ENCODE data around the gene SP1.

Gene SP1

GRCh38 chr12:53423597-53423996, 43.6 kb downstream of the SP1 start, which contains the start of gene AMHR2:
Gene AMHR2, plus strand, starts transcription at chr12:53423855. Its CDS starts 80 bp downstream, at chr12:53423935.
- TF ChIP-seq ZBTB21 (tag by site-specific recombination; IDR thresholded peaks at IDR 0.05): no peak
- peak; percentile 56 for TF ChIP-seq GLIS1 (tag by site-specific recombination; IDR thresholded peaks at IDR 0.05)
- TF ChIP-seq EGR2 (tag by site-specific recombination; IDR thresholded peaks at IDR 0.05; ENCODE audit: low read depth): 0 out of 2 replicates have a peak, but pooled peaks have one; percentile 31
- no peak for TF ChIP-seq ZBTB48 (tag by site-specific recombination; IDR thresholded peaks at IDR 0.05)
- TF ChIP-seq TCF7L2 (IDR thresholded peaks at IDR 0.05; ENCODE audit: borderline replicate concordance, low read depth, low read length): no peak
- no peak for TF ChIP-seq ZSCAN16 (tag by site-specific recombination; IDR thresholded peaks at IDR 0.05)
- TF ChIP-seq ZFP3 (tag by site-specific recombination; IDR thresholded peaks at IDR 0.05; ENCODE audit: low read depth): no peak
- TF ChIP-seq ZNF398 (tag by site-specific recombination; IDR thresholded peaks at IDR 0.05): no peak
- no peak for TF ChIP-seq ZNF23 (tag by site-specific recombination; IDR thresholded peaks at IDR 0.05; ENCODE audit: borderline replicate concordance)
- no peak for TF ChIP-seq ZSCAN23 (tag by site-specific recombination; IDR thresholded peaks at IDR 0.05)
- no peak for TF ChIP-seq ZNF280C (tag by site-specific recombination; IDR thresholded peaks at IDR 0.05)
- peak; percentile 37 for TF ChIP-seq ZFHX2 (tag by site-specific recombination; conservative IDR thresholded peaks at IDR 0.05)
- TF ChIP-seq GLI2 (tag by site-specific recombination; IDR thresholded peaks at IDR 0.05; ENCODE audit: borderline replicate concordance, low read depth): no peak
- no peak for TF ChIP-seq ZNF585B (tag by site-specific recombination; IDR thresholded peaks at IDR 0.05)
- no peak for TF ChIP-seq ATF2 (tag by site-specific recombination; IDR thresholded peaks at IDR 0.05; ENCODE audit: low read depth)
- Histone ChIP-seq H3K27ac (ENCODE audit: extremely low read depth, low read depth, low read length) (no peak within 1 kb of the TSS), H3K4me1 (ENCODE audit: control insufficient read depth, insufficient read depth, low read length) (peaks cover 12% of the 10 kb centered on the region), H3K9me3 (ENCODE audit: control insufficient read depth, insufficient read depth, low read depth, low read length) (no peaks in the 10 kb centered on the region), H3K4me3 (ENCODE audit: low read depth, low read length) (no peak within 1 kb of the TSS), H3K36me3 (ENCODE audit: control insufficient read depth in 2 of 2, insufficient read depth in 1 of 2, low read length in 2 of 2) (no peaks in the 10 kb centered on the region)
- POLR2A ChIA-PET: no interaction called here
- CTCF ChIA-PET: interaction anchor here (0.6 to 5.2 kb wide), 5 partner anchors 14 to 79 kb away, joined by 3 to 134 read pairs (median 4); no protein-coding TSS in a partner anchor

- TF ChIP-seq ZNF18 (tag by site-specific recombination; IDR thresholded peaks at IDR 0.05): peak; percentile 84
- TF ChIP-seq ZNF324 (tag by site-specific recombination; IDR thresholded peaks at IDR 0.05): no peak
- peak; percentile 26; the same call in 1 of the 2 replicates for TF ChIP-seq ZFHX2 (tag by site-specific recombination; conservative IDR thresholded peaks at IDR 0.05)
- 0 out of 2 replicates have a peak, but pooled peaks have one; percentile 29 for TF ChIP-seq ZBTB48 (tag by site-specific recombination; IDR thresholded peaks at IDR 0.05)
- TF ChIP-seq ZNF341 (tag by site-specific recombination; IDR thresholded peaks at IDR 0.05; ENCODE audit: low read depth): 0 out of 2 replicates have a peak, but pooled peaks have one; percentile 20
- TF ChIP-seq EGR2 (tag by site-specific recombination; IDR thresholded peaks at IDR 0.05; ENCODE audit: low read depth): peak; percentile 37; the same call in 1 of the 2 replicates
- no peak for TF ChIP-seq ZNF423 (tag by site-specific recombination; IDR thresholded peaks at IDR 0.05)
- Histone ChIP-seq H3K27ac (ENCODE audit: extremely low read depth, low read depth, low read length) (peak overlapping the region; percentile 4; the same call in 1 of the 2 replicates), H3K4me1 (ENCODE audit: control insufficient read depth, insufficient read depth, low read length) (peaks cover 12% of the 10 kb centered on the region), H3K36me3 (ENCODE audit: control insufficient read depth in 2 of 2, insufficient read depth in 1 of 2, low read length in 2 of 2) (no peaks in the 10 kb centered on the region), H3K9me3 (ENCODE audit: control insufficient read depth, insufficient read depth, low read depth, low read length) (no peaks in the 10 kb centered on the region), H3K4me3 (ENCODE audit: low read depth, low read length) (no peak overlapping the region)
- ChIA-PET POLR2A (interaction anchor here (0.7 to 1.3 kb wide), 3 partner anchors 16 to 104 kb away, joined by 3 to 6 read pairs (median 4); partner anchors contain the start of gene TARBP2), CTCF (interaction anchor here (0.6 to 2.0 kb wide), 5 partner anchors 11 to 100 kb away, joined by 3 to 17 read pairs (median 4); no protein-coding TSS in a partner anchor)
Measured at GRCh38 chr12:53424626-53425514, 44.9 kb downstream of the SP1 start.

Measured in HEK293 (cell line).